SK-N-MC (cell line): Measurements from ENCODE around the gene NLRC3.

Experiments
- DNase-seq: peaks from one replicate; pipeline ENCODE4 v3.0.0-alpha.2; 2011; ENCODE audit warnings: low read depth, low spot score
- H3K27ac ChIP-seq: fragments of 200-600 bp; sonication (generic); 2 replicates; pipeline ENCODE4 v1.5.1; 2016; ENCODE audit warnings: mixed run types
- H3K36me3 ChIP-seq: fragments of 200-600 bp; sonication (generic); 2 replicates; pipeline ENCODE4 v1.6.1; 2017; ENCODE audit warnings: antibody characterized with exemption, low read length, mixed read lengths; ENCODE audit not compliant: insufficient read depth
- H3K4me3 ChIP-seq: fragments of 200-600 bp; sonication (generic); 2 replicates; pipeline ENCODE4 v1.5.1; 2016
- H3K9ac ChIP-seq: fragments of 200-600 bp; sonication (generic); 2 replicates; pipeline ENCODE4 v1.8.0; 2017; ENCODE audit warnings: mixed run types, mixed read lengths; ENCODE audit not compliant: insufficient read length
- H3K9me3 ChIP-seq: fragments of 200-600 bp; sonication (generic); 2 replicates; pipeline ENCODE4 v1.6.1; 2017; ENCODE audit warnings: low read depth, mild to moderate bottlenecking, antibody characterized with exemption, low read length, moderate library complexity, mixed read lengths
- EZH2 ChIP-seq: fragments of 200-600 bp; sonication (generic); IDR thresholded peaks from one replicate; pipeline ENCODE4 v1.6.1; 2017; ENCODE audit warnings: antibody characterized with exemption
- FOXP2 ChIP-seq: optimal IDR thresholded peaks from 2 replicates; pipeline ENCODE3; 2011; ENCODE audit warnings: mild to moderate bottlenecking, moderate library complexity; ENCODE audit not compliant: insufficient read depth; ENCODE audit errors: extremely low read length, control extremely low read depth
- POLR2AphosphoS5 ChIP-seq: IDR thresholded peaks from 2 replicates; pipeline ENCODE4 v1.6.1; 2012; ENCODE audit warnings: mild to moderate bottlenecking, low read depth, low read length, borderline replicate concordance

The NLRC3 gene

DNA sequence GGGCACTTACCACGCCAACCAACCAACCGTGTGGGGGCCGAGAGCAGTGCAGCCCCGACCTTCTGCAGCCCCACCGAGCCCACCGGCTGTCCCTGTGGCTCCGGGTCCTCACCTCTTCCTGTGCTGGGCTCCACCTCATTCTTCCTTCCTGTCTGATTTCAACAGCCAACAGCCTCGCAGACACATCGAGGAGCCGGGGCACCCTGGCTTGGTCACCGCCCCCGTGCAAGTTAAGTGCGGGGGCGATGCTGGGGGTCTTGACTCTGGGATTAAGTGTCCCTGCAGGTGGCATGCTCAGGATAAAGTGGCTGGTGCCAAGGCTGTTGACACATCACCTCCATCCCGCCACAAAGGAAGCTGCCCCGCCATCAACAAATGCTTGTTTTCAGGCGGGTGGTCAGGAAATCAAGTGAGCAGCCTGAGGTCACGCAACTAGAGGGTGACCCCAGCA is at the start of gene NLRC3:
TSS of gene NLRC3 (minus strand) at position 102 of the 451 bp plus-strand sequence. CDS start 12,367 bp downstream, outside the sequence.
- H3K4me3 ChIP-seq: no peak within 1 kb of the TSS
- DNase-seq: no peak
- H3K9me3 ChIP-seq: no peaks in the 10 kb centered on the region
- TF ChIP-seq EZH2 (no peak), POLR2AphosphoS5 (no peak), FOXP2 (no peak)
- H3K36me3 ChIP-seq: no peaks in the 10 kb centered on the region
- H3K27ac ChIP-seq: no peak within 1 kb of the TSS
- H3K9ac ChIP-seq: no peak within 1 kb of the TSS

DNA sequence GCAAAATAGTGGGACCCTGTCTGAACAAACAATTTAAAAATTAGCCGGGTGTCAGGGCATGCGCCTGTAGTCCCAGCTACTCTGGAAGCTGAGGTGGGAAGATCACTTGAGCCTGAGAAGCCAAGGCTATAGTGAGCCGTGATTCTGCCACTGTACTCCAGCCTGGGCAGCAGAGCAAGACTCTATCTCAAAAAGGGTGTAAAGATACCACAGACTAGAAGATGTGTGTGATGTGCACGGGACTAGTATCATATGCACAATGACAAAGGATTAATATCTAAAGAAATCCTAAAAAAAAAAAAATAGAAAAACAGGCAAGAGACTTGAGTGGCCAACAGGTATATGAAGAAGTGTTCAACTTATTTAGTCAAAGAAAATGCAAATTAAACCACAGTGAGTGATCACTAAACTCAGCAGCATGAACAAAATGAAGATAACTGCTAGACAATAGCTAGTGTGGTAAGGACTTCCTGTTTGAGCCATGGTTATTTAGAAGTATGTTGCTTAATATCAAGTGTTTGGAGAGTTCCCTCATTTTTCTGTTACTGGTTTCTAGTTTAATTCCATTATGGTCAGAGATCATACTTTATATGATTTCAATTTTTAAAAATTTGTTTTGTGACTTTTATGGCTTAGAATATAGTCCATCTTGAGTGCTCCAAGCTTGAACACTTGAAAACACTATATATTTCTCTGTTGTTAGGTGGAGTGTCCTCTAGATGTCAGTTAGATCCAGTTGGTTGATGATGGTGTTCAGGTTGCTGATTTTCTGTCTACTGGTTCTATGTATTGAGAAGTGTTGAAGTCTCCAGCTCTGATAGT is 48.9 kb upstream of the NLRC3 start:
- no peak for TF ChIP-seq POLR2AphosphoS5
- Histone ChIP-seq H3K36me3 (no peaks in the 10 kb centered on the region), H3K4me3 (peak overlapping the region; percentile 21), H3K9me3 (no peaks in the 10 kb centered on the region), H3K27ac (peak overlapping the region; percentile 67), H3K9ac (no peak overlapping the region)
- DNase-seq: peak; percentile 60

GRCh38 chr16:3625331-3625730 is 48.1 kb upstream of the NLRC3 start:
- Histone ChIP-seq H3K36me3 (no peaks in the 10 kb centered on the region), H3K4me3 (no peak overlapping the region), H3K9me3 (no peaks in the 10 kb centered on the region), H3K9ac (no peak overlapping the region), H3K27ac (no peak overlapping the region)
- no peak for DNase-seq
- TF ChIP-seq EZH2: no peak
- TF ChIP-seq FOXP2: no peak
- no peak for TF ChIP-seq POLR2AphosphoS5

- H3K36me3 ChIP-seq: no peaks in the 10 kb centered on the region
- H3K4me3 ChIP-seq: no peak overlapping the region
- TF ChIP-seq FOXP2 (no peak), EZH2 (no peak), POLR2AphosphoS5 (no peak)
- H3K9ac ChIP-seq: no peak overlapping the region
- no peaks in the 10 kb centered on the region for H3K9me3 ChIP-seq
- H3K27ac ChIP-seq: no peak overlapping the region
- no peak for DNase-seq
These were observed 46.4 kb upstream of the NLRC3 start for GRCh38 chr16:3623642-3624041.

GRCh38 chr16:3618769-3619141 is 41.6 kb upstream of the NLRC3 start:
- no peak overlapping the region for H3K4me3 ChIP-seq
- H3K36me3 ChIP-seq: peaks cover 3% of the 10 kb centered on the region; the same call in 1 of the 2 replicates
- TF ChIP-seq POLR2AphosphoS5 (no peak), FOXP2 (no peak), EZH2 (no peak)
- H3K9me3 ChIP-seq: no peaks in the 10 kb centered on the region
- H3K27ac ChIP-seq: no peak overlapping the region
- no peak overlapping the region for H3K9ac ChIP-seq
- no peak for DNase-seq

DNA sequence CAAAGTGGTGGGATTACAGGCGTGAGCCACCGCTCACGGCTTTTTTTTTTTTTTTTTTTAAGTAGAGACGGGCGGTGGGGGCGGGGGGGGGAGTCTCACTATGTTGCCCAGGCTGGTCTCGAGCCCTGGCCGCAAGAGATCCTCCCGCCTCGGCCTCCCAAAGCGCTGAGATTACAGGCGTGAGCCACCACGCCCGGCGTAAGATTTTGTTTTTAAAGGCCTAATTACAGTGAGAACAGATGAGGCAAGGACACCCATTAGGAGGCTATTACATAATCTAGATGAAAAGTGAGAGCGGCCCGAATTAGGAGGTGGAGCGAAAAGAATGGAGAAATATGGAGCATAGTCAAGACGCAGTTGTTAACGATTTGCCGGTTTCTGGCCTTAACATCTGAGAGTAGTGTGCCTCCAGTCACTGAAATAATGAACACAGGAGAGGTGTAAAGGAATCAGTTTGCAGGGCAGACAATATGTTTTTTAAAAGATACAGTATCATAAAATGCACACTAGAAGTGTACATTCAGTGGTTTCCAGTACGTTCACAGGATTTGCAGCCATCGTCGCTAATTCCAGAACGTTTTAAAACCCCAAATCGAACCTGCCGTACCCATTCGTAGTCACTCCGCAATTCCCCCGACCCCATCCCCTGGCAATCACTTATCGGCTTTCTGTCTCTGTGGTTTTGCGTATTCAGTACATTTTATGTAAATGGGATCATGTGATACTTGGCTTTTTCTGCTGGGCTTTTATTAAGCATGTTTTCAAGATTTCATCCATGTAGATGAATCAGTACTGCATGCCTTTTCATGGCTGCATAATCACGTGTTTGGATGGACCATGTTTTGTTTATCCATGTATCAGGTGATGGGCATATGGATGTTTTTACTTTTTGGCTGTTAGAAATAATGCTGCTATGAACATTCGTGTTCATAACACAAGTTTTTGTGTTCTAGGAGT is 35.6 kb upstream of the NLRC3 start:
- no peak for DNase-seq
- H3K4me3 ChIP-seq: peak overlapping the region; percentile 98
- peaks cover 3% of the 10 kb centered on the region for H3K36me3 ChIP-seq
- H3K27ac ChIP-seq: peak overlapping the region; percentile 84
- TF ChIP-seq POLR2AphosphoS5: no peak
- no peak for TF ChIP-seq EZH2
- no peak for TF ChIP-seq FOXP2
- H3K9me3 ChIP-seq: no peaks in the 10 kb centered on the region
- H3K9ac ChIP-seq: peak overlapping the region; percentile 90

- TF ChIP-seq FOXP2 (no peak), POLR2AphosphoS5 (peak; percentile 78; the same call in 1 of the 2 replicates)
- DNase-seq: no peak
- peak within 1 kb of the TSS; percentile 98 for H3K4me3 ChIP-seq
These were observed 34.2 kb upstream of the NLRC3 start, which contains the start of gene SLX4 for GRCh38 chr16:3611146-3611975. SLX4 (minus strand) TSS chr16:3611606; CDS start chr16:3608964, 2,642 bp downstream.

DNA sequence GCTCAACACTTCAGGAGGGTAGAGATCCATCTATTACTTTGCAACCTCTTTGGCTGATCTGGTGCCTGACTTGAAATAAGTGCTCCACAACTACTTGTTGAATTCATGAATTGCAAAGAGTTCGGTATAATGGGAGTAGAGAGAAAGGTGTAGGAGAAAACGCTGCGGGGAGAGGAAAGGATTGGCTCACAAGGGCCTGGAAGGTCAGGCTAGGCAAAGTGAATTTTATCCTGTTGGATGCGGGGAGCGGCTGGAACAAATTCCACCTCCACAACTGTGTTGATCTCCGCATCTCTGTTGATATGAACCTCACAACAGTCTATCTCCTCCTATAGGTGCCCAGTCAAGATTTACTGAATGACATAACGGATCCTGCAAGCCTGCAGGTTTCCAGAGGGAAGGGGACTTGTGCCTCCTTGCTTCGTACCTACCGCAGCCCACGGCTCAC is 33.5 kb upstream of the NLRC3 start:
- no peak for DNase-seq
- H3K9ac ChIP-seq: peak overlapping the region; percentile 91
- no peak for TF ChIP-seq EZH2
- no peak for TF ChIP-seq FOXP2
- TF ChIP-seq POLR2AphosphoS5: no peak
- H3K9me3 ChIP-seq: no peaks in the 10 kb centered on the region
- peak overlapping the region; percentile 98 for H3K4me3 ChIP-seq
- no peak overlapping the region for H3K27ac ChIP-seq
- H3K36me3 ChIP-seq: no peaks in the 10 kb centered on the region; the same call in none of the 2 replicates

More at GRCh38 chr16:3611146-3611975, 34.2 kb upstream of the NLRC3 start, which contains the start of gene SLX4:
- Histone ChIP-seq H3K9me3 (no peaks in the 10 kb centered on the region), H3K9ac (peak within 1 kb of the TSS; percentile 91), H3K36me3 (no peaks in the 10 kb centered on the region; the same call in none of the 2 replicates), H3K27ac (peak within 1 kb of the TSS; percentile 84; the same call in 1 of the 2 replicates)
